ENCODE data around the gene FANCC. TPM values are rescaled to one million over a fixed set of nuclear protein-coding genes. Genes with fewer than 3 reads are reported as not detected.

The FANCC gene
- total and polyA plus RNA-seq, 2 of the 8 experiments (the other 6 are each of a cell fraction or from before 2014, with no cell fraction given), result 7.8 to 15.2 TPM

GRCh38 chr9:95118596-95118995, 198.9 kb downstream of the FANCC start (continued):
- no peak for TF ChIP-seq NANOG (IDR thresholded peaks at IDR 0.05; ENCODE audit: insufficient read depth, low read depth, low read length, poor library complexity, severe bottlenecking)
